Lower leg skin (tissue), 3 donors: ENCODE data around the gene COL18A1.

ENCODE experiments used
- CTCF ChIP-seq, 3 donors: fragments of 450-650 bp; IDR thresholded peaks; one replicate each; pipeline ENCODE4 v1.5.1; 2016; ENCODE audit warnings: antibody characterized with exemption in 3 of 3, mild to moderate bottlenecking in 3 of 3, moderate library complexity in 2 of 3
- POLR2A ChIP-seq, 2 donors: fragments of 450-650 bp; IDR thresholded peaks; one replicate each; pipeline ENCODE4 v1.6.1; 2016 to 2017; ENCODE audit warnings: antibody characterized with exemption in 2 of 2, mild to moderate bottlenecking in 1 of 2, moderate library complexity in 1 of 2

GRCh38 chr21:45412491-45412890 lies 7.5 kb downstream of the COL18A1 start:
- no peak for TF ChIP-seq POLR2A (IDR thresholded peaks at IDR 0.05)
- TF ChIP-seq CTCF (IDR thresholded peaks at IDR 0.05), result no peak
